Thoracic aorta (tissue), 2 donors: Measurements from ENCODE around the gene BRF1. TPM values are rescaled to one million over a fixed set of nuclear protein-coding genes. Genes with fewer than 3 reads are reported as not detected.

Source experiments
- ATAC-seq: fragments of 150-250 bp; one replicate; pipeline ENCODE4 v1.8.0; 2017; ENCODE audit warnings: low read depth; ENCODE audit not compliant: insufficient number of reproducible peaks, low FRiP score
- DNase-seq: peaks from one replicate; pipeline ENCODE4 v3.0.0-alpha.2; 2020; ENCODE audit warnings: low spot score
- H3K27ac ChIP-seq, 2 donors: fragments of 200-600 bp; sonication (generic); 1 replicate in 1 of 2; 2 replicates in 1 of 2; pipeline ENCODE4 v1.5.1; 2016; ENCODE audit warnings: mild to moderate bottlenecking in 2 of 2, moderate library complexity in 2 of 2
- H3K27me3 ChIP-seq: fragments of 200-600 bp; sonication (generic); replicated peaks from 2 replicates; pipeline ENCODE4 v1.6.0; 2016; ENCODE audit warnings: mild to moderate bottlenecking; ENCODE audit not compliant: insufficient read depth
- H3K36me3 ChIP-seq: fragments of 200-600 bp; sonication (generic); one replicate; pipeline ENCODE4 v1.5.1; 2016
- H3K4me1 ChIP-seq, 2 donors: fragments of 200-600 bp; sonication (generic); 1 replicate in 1 of 2; 2 replicates in 1 of 2; pipeline versions ENCODE4 v1.5.1 to v1.6.0; 2016; ENCODE audit warnings: low read depth in 2 of 2, mild to moderate bottlenecking in 1 of 2; ENCODE audit not compliant: control insufficient read depth in 1 of 2
- H3K4me3 ChIP-seq: fragments of 200-600 bp; sonication (generic); 2 replicates; pipeline ENCODE4 v1.5.1; 2016; ENCODE audit warnings: mild to moderate bottlenecking
- H3K9me3 ChIP-seq: fragments of 200-600 bp; sonication (generic); 2 replicates; pipeline ENCODE4 v1.5.1; 2016
- CTCF ChIP-seq: fragments of 200-600 bp; sonication (generic); IDR thresholded peaks from one replicate; pipeline ENCODE4 v1.5.1; 2019; ENCODE audit warnings: antibody characterized with exemption
- total RNA-seq, 2 donors: library from RNA; depleted of rRNA; stranded (reverse); fragments of >200 nt; gene quantifications; one replicate each; pipeline versions ENCODE4 v1.1.0 to v1.2.3, GENCODE V29; 2016

The BRF1 gene
- total RNA-seq, 2 donors from 2014 or later = 49.4 to 80.5 TPM

GRCh38 chr14:105316577-105316941 is 15.8 kb upstream of the BRF1 start:
- no peak for TF ChIP-seq CTCF
- H3K4me3 ChIP-seq = peak overlapping the region; percentile 94
- peak overlapping the region in 1 of 2 donors; percentile 21 for H3K27ac ChIP-seq
- H3K36me3 ChIP-seq = no peaks in the 10 kb centered on the region
- ATAC-seq = no peak
- no peaks in the 10 kb centered on the region for H3K27me3 ChIP-seq
- H3K4me1 ChIP-seq = peaks cover 22 to 39% of the 10 kb centered on the region in 2 donors
- no peak for DNase-seq
- H3K9me3 ChIP-seq = no peaks in the 10 kb centered on the region

- Histone ChIP-seq H3K4me1 (peaks cover 22 to 39% of the 10 kb centered on the region in 2 donors), H3K27me3 (no peaks in the 10 kb centered on the region), H3K9me3 (no peaks in the 10 kb centered on the region), H3K4me3 (peak overlapping the region; percentile 94), H3K27ac (peak overlapping the region in 1 of 2 donors; percentile 40), H3K36me3 (no peaks in the 10 kb centered on the region)
- TF ChIP-seq CTCF = no peak
- DNase-seq (no peak), ATAC-seq (no peak)
These were observed 15.3 kb upstream of the BRF1 start for GRCh38 chr14:105315941-105316576.

GRCh38 chr14:105315211-105315721 is 14.5 kb upstream of the BRF1 start:
- Histone ChIP-seq H3K27ac (peak overlapping the region in 1 of 2 donors; percentile 40), H3K27me3 (no peaks in the 10 kb centered on the region), H3K4me1 (peaks cover 22 to 39% of the 10 kb centered on the region in 2 donors), H3K4me3 (peak overlapping the region; percentile 94), H3K36me3 (no peaks in the 10 kb centered on the region), H3K9me3 (no peaks in the 10 kb centered on the region)
- TF ChIP-seq CTCF = no peak
- DNase-seq = no peak
- ATAC-seq = no peak

GRCh38 chr14:105314287-105315200 is 13.7 kb upstream of the BRF1 start, which contains the start of gene PACS2:
PACS2 (plus strand) TSS chr14:105314748; CDS start chr14:105314919, 171 bp downstream.
- ATAC-seq = peak; percentile 77
- no peak for DNase-seq
- Histone ChIP-seq H3K4me3 (peak within 1 kb of the TSS; percentile 97), H3K4me1 (peaks cover 22 to 39% of the 10 kb centered on the region in 2 donors), H3K9me3 (no peaks in the 10 kb centered on the region), H3K27ac (peak within 1 kb of the TSS; percentile 62 to 95), H3K36me3 (no peaks in the 10 kb centered on the region), H3K27me3 (no peaks in the 10 kb centered on the region)
- no peak for TF ChIP-seq CTCF
